Dendritic cell treated with granulocyte-macrophage colony-stimulating factor and Interleukin-4, amounts not matched to agents 40 ng/mL and 50 ng/mL, for 4 days (primary cell): ENCODE results near the gene ERGIC1.
"Not testable (repeated sequence)": the region's sequence is repeated elsewhere in the genome, so short reads cannot be mapped to it uniquely, and the experiment has no call there.

ENCODE experiments used
- H3K27ac Mint-ChIP-seq: one replicate; pipeline ENCODE4 v1.8.0; 2022; ENCODE audit warnings: mild to moderate bottlenecking, mixed read lengths
- H3K27me3 Mint-ChIP-seq: one replicate; pipeline ENCODE4 v1.8.0; 2022; ENCODE audit warnings: mild to moderate bottlenecking, mixed read lengths
- H3K36me3 Mint-ChIP-seq: one replicate; pipeline ENCODE4 v1.8.0; 2022; ENCODE audit warnings: low read depth, mixed read lengths
- H3K4me1 Mint-ChIP-seq: one replicate; pipeline ENCODE4 v1.8.0; 2022; ENCODE audit warnings: low read depth, mixed read lengths
- H3K4me3 Mint-ChIP-seq: one replicate; pipeline ENCODE4 v1.8.0; 2022; ENCODE audit warnings: mild to moderate bottlenecking, moderate library complexity, mixed read lengths
- H3K9me3 Mint-ChIP-seq: one replicate; pipeline ENCODE4 v1.8.0; 2022; ENCODE audit warnings: mixed read lengths
- intact Hi-C: fragments of 100-400 bp; cut with micrococcal nuclease; formaldehyde crosslinking; loops from one replicate; pipeline ENCODE4 v1.15.0; 2022

The ERGIC1 gene

DNA sequence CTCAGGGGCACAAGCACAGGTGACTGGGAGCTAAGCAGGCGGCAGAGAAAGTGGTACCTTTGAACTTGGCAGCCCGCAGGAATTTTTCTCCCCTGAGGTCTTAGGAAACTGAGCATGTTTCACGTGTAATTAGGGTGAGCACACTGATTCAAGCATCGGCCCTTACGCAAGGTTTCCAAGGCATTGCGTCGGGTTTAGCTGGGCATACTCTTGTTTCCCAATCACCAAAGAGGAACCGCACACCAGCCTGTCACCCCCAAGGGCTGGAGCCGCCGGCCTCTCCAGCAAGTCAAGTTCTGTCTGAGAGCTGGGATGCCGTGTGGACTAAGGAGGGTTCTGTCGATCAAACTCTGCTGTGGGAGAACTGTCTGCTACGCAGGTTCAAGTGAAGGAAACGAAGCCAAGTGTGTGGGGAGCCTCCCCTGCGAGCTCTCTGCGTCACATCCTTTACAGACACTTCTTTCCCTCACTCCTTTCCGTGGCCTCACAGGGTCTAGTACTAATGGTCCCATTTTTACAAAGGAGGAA is 53.0 kb downstream of the ERGIC1 start:
- no peaks in the 10 kb centered on the region for H3K9me3 Mint-ChIP-seq
- intact Hi-C loops, result loop anchor here (5.0 kb wide), 1 partner anchor 115 kb away; the partner anchor contains the start of gene DUSP1
- no peak overlapping the region for H3K4me3 Mint-ChIP-seq
- H3K36me3 Mint-ChIP-seq, result peaks cover 51% of the 10 kb centered on the region
- H3K27me3 Mint-ChIP-seq, result no peaks in the 10 kb centered on the region
- peaks cover 65% of the 10 kb centered on the region for H3K4me1 Mint-ChIP-seq
- peak overlapping the region; percentile 88 for H3K27ac Mint-ChIP-seq

DNA sequence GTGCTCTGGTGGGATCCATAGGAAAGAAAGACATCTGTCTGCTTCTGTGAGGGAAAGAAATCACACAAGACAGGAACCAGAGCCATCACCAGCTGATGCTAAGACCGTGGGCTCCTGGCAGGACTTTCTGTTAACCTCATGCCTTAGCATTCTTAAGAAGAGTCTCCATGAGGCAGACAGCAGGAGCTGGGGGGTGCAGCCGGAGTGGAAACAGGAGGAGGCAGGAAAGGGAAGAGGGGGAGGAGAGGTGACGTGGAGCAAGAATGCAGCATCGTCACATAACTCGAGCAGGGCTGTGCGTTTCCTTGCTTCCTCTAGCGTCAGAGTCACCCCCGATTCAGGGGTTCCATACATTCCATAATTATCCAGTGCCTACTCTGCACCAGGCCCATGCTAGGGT is 53.6 kb downstream of the ERGIC1 start:
- Mint-ChIP-seq H3K27ac (peak overlapping the region; percentile 88), H3K9me3 (no peaks in the 10 kb centered on the region), H3K4me3 (no peak overlapping the region), H3K36me3 (peaks cover 51% of the 10 kb centered on the region), H3K27me3 (no peaks in the 10 kb centered on the region), H3K4me1 (peaks cover 58% of the 10 kb centered on the region)
- intact Hi-C loops, result loop anchor here (5.0 kb wide), 1 partner anchor 115 kb away; the partner anchor contains the start of gene DUSP1

DNA sequence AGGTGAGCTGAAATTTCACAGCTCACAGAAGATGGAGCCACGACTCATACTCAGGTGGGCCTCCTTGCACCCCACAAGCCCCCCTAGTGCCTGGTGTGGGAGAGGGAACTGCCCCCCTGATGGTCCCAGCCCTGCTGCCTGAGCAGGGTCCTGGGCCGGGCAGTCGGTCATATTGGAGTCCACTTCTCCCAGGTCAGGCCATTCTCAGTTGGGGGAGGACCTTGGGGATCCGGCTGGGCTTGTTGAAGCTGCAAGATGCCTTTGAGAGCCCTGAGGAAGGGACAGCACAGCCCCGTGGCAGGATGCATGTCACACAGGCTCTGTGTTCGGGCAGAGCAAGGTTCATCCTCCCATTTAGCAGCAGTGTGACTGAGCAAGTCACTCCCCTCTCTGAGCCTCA is 56.6 kb downstream of the ERGIC1 start:
- Mint-ChIP-seq H3K27me3 (no peaks in the 10 kb centered on the region), H3K4me1 (peaks cover 35% of the 10 kb centered on the region), H3K27ac (no peak overlapping the region), H3K4me3 (no peak overlapping the region), H3K9me3 (no peaks in the 10 kb centered on the region), H3K36me3 (peaks cover 44% of the 10 kb centered on the region)
- intact Hi-C loops, result no loop called here

DNA sequence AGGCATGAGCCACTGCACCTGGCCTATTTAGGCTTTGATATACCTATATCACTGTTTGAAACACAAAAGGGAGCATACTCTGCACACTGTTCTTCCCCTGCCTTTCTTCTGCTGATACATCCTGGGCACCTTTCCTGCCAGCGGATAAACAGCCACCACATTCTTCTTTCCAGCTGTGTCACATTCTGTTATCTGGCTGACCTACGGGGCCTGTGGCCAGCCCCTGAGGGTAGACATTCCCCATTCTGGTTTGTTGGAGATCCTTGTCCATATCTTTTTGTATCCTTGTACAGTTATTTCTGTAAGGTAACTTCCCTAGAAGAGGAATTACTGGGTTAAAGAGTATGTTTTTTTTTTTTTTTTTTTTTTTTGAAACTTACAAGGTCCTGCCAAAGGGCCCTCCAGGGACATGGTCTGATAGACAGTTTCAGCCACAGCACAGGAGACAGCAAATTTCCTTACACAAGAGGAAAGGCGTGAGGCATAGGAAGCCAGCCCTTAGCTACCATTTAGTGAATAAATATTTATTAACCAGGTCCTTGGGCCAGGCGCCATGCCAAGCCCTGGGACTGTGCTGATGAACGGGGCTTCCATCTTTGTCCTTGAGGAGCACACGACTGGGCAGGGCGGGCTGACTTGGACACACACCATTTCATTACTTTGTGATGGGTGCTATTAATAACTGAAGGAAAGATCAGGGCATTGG is 57.8 kb downstream of the ERGIC1 start:
- no peak overlapping the region for H3K4me3 Mint-ChIP-seq
- peaks cover 25% of the 10 kb centered on the region for H3K4me1 Mint-ChIP-seq
- no peak overlapping the region for H3K27ac Mint-ChIP-seq
- no peaks in the 10 kb centered on the region for H3K9me3 Mint-ChIP-seq
- no peaks in the 10 kb centered on the region for H3K27me3 Mint-ChIP-seq
- peaks cover 49% of the 10 kb centered on the region for H3K36me3 Mint-ChIP-seq
- intact Hi-C loops, result no loop called here

DNA sequence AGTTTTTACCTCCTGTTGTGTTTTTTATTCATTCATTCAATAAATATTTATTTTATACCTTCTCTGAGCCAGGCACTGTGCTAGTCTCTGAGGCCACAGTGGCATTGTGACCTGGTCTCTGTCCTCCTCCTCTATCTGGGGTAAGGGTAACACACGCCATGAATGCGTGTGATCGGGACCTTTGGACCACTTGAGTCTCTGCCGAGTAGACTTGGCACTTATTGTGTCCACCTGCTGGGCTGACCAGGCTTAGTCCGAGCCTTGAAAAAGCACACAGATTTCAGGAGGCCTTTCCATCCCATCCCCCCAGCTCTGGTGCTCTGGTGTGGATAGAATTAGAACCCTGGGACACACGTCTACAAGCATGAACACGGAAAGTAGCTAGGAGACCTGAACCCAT is 58.7 kb downstream of the ERGIC1 start:
- no peak overlapping the region for H3K27ac Mint-ChIP-seq
- peaks cover 16% of the 10 kb centered on the region for H3K4me1 Mint-ChIP-seq
- H3K9me3 Mint-ChIP-seq, result no peaks in the 10 kb centered on the region
- no peak overlapping the region for H3K4me3 Mint-ChIP-seq
- intact Hi-C loops, result no loop called here
- peaks cover 54% of the 10 kb centered on the region for H3K36me3 Mint-ChIP-seq
- H3K27me3 Mint-ChIP-seq, result no peaks in the 10 kb centered on the region

DNA sequence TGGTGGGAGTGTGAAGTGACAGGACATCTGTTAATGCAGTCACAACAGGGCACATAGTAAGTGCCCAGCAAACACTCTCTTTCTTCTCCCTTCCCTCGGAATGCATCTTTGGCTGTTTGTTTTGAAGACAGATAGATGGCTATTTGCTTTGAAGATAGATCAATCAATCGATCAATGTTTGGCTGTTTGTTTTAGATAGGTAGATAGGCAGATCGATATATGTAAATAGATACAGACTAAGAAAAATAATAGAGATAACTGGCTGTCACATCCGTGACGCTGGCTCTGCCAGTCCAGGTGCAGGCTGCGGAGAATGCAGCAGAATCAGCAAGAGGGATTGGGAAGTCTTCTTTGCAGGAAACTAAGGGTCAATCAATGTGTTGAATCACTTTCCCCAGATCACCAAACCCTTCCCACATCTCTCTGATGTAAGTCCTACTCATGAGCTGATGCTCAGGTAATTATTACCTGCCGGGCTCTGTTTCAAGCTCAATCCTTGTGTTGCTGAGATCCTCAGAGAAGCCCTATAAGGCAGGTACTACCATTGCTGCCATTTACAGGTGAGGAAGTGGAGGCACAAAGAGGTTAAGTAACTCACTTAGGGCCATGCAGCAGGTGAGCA is 60.8 kb downstream of the ERGIC1 start:
- H3K27ac Mint-ChIP-seq, result no peak overlapping the region
- H3K36me3 Mint-ChIP-seq, result peaks cover 54% of the 10 kb centered on the region
- H3K9me3 Mint-ChIP-seq, result no peaks in the 10 kb centered on the region
- peaks cover 5% of the 10 kb centered on the region for H3K4me1 Mint-ChIP-seq
- no peaks in the 10 kb centered on the region for H3K27me3 Mint-ChIP-seq
- H3K4me3 Mint-ChIP-seq, result no peak overlapping the region
- intact Hi-C loops, result loop anchor here (5.0 kb wide), 1 partner anchor 43 kb away; no protein-coding TSS in a partner anchor

DNA sequence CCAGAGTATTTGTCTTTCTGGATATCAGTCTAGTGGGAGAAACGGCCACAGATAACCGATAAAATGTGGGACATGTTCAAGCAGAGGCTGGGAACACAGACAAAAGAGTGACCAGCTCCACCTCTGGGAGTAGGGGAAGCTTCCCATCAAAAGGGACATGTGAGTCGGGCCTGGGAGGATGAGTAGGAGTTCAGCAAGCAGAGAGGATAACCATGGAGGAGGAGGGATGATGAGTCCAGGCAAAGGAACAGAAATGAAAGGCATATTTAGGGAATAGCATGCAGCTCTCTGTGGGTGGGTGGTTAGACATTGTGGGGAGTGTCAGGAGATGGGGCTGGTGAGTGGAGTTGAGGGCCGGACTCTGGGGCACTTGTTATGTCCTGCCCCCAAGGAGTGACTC is 61.5 kb downstream of the ERGIC1 start:
- H3K36me3 Mint-ChIP-seq, result peaks cover 54% of the 10 kb centered on the region
- no peaks in the 10 kb centered on the region for H3K27me3 Mint-ChIP-seq
- intact Hi-C loops, result loop anchor here (5.0 kb wide), 1 partner anchor 43 kb away; no protein-coding TSS in a partner anchor
- peaks cover 5% of the 10 kb centered on the region for H3K4me1 Mint-ChIP-seq
- no peak overlapping the region for H3K4me3 Mint-ChIP-seq
- H3K9me3 Mint-ChIP-seq, result no peaks in the 10 kb centered on the region
- H3K27ac Mint-ChIP-seq, result peak overlapping the region; percentile 7

DNA sequence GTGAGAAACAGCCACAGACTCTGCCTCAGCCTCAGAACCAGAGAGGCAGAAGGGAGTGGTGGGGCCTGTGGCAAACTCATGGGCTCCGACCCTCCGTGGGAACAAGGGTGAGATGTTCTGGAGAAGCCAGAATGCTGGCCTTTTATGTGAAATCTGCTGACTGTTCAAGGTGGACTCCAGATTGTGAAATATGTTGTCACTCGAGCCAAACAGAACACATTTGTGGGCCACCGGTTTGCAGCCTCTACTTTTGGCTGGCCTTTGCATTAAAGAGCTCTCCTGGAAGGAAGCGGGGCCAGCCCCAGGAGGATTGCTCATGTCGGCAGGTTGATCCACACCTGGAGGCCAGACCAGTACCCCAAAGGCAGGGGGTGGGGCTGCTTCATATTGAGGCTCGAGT is 62.4 kb downstream of the ERGIC1 start:
- H3K27ac Mint-ChIP-seq, result no peak overlapping the region
- peaks cover 51% of the 10 kb centered on the region for H3K36me3 Mint-ChIP-seq
- peaks cover 10% of the 10 kb centered on the region for H3K4me1 Mint-ChIP-seq

DNA sequence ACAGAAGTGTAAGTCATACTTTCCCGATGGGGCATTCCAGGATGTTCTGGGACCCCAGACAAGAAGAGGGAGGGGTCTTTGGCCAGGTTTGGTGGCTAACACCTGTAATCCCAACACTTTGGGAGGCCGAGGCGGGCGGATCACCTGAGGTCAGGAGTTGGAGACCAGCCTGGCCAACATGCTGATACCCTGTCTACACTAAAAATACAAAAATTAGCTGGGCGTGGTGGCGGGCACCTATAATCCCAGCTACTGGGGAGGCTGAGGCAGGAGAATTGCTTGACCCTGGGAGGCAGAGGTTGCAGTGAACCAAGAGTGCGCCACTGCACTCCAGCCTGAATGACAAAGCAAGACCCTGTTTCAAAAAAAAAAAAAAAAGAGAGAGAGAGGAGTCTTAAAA is 63.0 kb downstream of the ERGIC1 start:
- Mint-ChIP-seq H3K36me3 (peaks cover 50% of the 10 kb centered on the region), H3K27ac (peak overlapping the region; percentile 13)

More for the DNA sequence above, 62.4 kb downstream of the ERGIC1 start:
- H3K4me3 Mint-ChIP-seq, result no peak overlapping the region
- intact Hi-C loops, result loop anchor here (5.0 kb wide), 1 partner anchor 44 kb away; no protein-coding TSS in a partner anchor
- H3K9me3 Mint-ChIP-seq, result no peaks in the 10 kb centered on the region
- no peaks in the 10 kb centered on the region for H3K27me3 Mint-ChIP-seq

DNA sequence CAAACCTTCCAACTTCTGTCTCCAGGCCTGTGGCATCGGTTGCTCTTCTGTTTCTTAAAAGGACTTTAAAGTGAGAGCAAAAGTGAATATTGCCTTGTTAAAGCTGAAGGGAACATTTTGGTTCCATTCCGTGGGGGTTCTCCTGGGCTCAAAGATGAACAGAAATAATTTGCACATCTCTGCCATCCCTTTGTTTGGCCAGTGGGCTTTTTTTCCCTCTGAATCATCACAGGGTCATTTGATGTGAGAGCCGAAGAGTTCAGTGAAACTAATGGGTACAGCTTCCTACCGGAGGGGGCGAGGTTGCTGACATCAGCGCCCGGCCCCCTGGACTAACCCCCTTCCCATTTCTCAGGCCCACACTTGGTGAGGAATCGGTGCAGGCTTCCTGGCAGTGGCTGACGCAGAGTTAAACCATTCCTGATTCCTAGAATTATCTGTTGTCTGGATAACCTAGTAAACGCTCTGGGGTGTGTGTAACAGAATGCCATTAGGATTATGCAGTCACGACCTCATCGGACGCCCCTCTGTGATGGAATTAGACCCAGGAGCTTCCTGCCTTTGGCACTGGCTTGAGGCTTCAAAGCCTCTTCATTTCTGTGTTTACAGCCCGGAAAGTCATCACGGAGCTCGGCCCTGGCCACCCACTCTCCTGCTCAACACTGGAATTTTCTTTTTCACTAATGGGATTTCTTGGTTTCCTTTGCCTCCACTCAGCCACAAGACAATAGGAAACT is 63.6 kb downstream of the ERGIC1 start:
- H3K4me3 Mint-ChIP-seq, result no peak overlapping the region

More for the DNA sequence above, 63.0 kb downstream of the ERGIC1 start:
- H3K4me1 Mint-ChIP-seq, result peaks cover 10% of the 10 kb centered on the region
- H3K27me3 Mint-ChIP-seq, H3K4me3 Mint-ChIP-seq, H3K9me3 Mint-ChIP-seq: not testable (repeated sequence)
- intact Hi-C loops, result loop anchor here (5.0 kb wide), 1 partner anchor 45 kb away; no protein-coding TSS in a partner anchor

DNA sequence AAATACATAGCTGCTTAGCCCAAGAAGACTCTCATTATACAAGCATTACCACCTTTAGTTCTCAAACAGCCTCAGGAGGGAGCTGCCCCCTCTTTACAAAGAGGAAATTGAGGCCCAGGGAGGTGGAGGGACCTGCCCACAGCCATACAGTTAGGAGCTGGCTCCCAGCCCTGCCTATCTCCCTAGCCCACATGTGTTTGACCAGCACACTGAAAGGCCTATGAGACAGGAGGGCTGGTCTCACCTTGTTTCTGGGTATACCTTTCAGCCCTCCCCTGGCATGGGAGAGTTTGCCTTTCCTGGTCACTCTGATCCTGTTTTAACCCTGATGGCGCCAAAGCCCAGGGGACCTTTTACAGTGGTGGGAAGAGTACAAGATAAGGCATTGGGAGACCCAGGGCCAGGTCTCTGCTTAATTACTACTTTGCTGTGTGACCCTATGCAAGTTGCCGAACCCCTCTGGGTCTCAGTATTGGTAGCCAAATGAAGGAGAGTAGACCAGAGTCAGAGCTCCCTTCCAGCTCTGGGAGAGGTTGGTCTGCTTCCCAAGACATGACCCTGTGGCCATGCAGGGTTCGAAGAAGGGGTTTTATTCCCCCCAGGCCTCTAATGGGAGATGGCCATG is 64.3 kb downstream of the ERGIC1 start:
- no peak overlapping the region for H3K27ac Mint-ChIP-seq
- H3K27me3 Mint-ChIP-seq, result no peaks in the 10 kb centered on the region
- no peak overlapping the region for H3K4me3 Mint-ChIP-seq
- peaks cover 63% of the 10 kb centered on the region for H3K36me3 Mint-ChIP-seq
- intact Hi-C loops, result loop anchor here (5.0 kb wide), 1 partner anchor 46 kb away; no protein-coding TSS in a partner anchor
- H3K9me3 Mint-ChIP-seq, result no peaks in the 10 kb centered on the region
- H3K4me1 Mint-ChIP-seq, result peaks cover 10% of the 10 kb centered on the region

More for the DNA sequence above, 63.6 kb downstream of the ERGIC1 start:
- intact Hi-C loops, result loop anchor here (5.0 kb wide), 1 partner anchor 45 kb away; no protein-coding TSS in a partner anchor
- Mint-ChIP-seq H3K27ac (no peak overlapping the region), H3K36me3 (peaks cover 56% of the 10 kb centered on the region), H3K27me3 (no peaks in the 10 kb centered on the region), H3K4me1 (peaks cover 10% of the 10 kb centered on the region), H3K9me3 (no peaks in the 10 kb centered on the region)

DNA sequence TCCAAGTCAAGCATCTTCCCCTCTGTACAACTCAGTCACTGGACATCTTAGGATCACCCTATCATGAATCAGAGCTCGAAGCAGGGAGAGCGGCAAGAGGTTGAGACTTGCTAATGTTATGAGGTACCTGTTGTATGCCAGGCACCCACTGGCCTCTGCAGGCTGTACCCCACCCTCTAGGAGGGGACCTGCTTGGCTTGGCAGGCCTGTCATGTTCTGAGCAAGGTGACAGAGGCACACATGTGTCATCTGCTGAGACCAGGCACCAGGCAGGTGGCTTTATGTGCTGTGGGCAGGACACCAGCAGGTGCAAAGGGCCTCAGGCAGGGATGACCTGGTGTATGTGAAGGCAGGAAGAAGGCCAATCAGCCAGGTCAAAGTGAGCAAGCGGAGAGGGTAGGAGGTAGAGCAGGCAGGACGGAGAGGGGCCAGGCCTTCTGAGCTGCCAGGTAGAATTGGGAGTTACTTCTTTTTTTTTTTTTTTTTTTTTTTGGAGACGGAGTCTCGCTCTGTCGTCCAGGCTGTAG is 64.9 kb downstream of the ERGIC1 start:
- H3K27ac Mint-ChIP-seq, result no peak overlapping the region
- no peaks in the 10 kb centered on the region for H3K27me3 Mint-ChIP-seq
- H3K4me3 Mint-ChIP-seq, result no peak overlapping the region

DNA sequence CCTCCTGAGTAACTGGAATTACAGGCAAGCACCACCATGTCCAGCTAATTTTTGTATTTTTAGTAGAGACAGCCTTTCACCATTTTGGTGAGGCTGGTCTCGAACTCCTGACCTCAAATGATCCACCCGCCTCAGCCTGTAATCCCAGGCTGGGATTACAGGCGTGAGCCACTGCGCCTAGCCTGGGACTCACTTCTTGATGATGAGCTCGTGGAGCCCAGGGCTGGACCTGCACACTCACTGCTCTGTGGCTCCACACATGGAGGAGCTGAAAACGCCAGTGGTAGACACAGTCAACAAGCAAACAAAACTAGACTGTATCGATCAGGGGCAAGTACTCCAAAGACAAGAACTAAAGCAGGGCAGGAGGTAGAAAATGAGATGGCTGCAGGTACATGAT is 65.4 kb downstream of the ERGIC1 start:
- no peaks in the 10 kb centered on the region for H3K27me3 Mint-ChIP-seq
- H3K4me1 Mint-ChIP-seq, result peaks cover 19% of the 10 kb centered on the region
- H3K27ac Mint-ChIP-seq, result no peak overlapping the region
- H3K4me3 Mint-ChIP-seq, result no peak overlapping the region
- H3K9me3 Mint-ChIP-seq, result no peaks in the 10 kb centered on the region
- H3K36me3 Mint-ChIP-seq, result peaks cover 63% of the 10 kb centered on the region
- intact Hi-C loops, result loop anchor here (5.0 kb wide), 1 partner anchor 47 kb away; no protein-coding TSS in a partner anchor

More for the DNA sequence above, 64.9 kb downstream of the ERGIC1 start:
- Mint-ChIP-seq H3K4me1 (peaks cover 14% of the 10 kb centered on the region), H3K9me3 (no peaks in the 10 kb centered on the region), H3K36me3 (peaks cover 63% of the 10 kb centered on the region)
- intact Hi-C loops, result loop anchor here (5.0 kb wide), 1 partner anchor 47 kb away; no protein-coding TSS in a partner anchor
